GM19043 (cell line): ENCODE data around the gene C1orf167.

ENCODE experiments used
- ATAC-seq: cut with Tn5 transposase; IDR thresholded peaks from one replicate; pipeline ENCODE4 v1.9.1; 2021; ENCODE audit warnings: low read depth; ENCODE audit not compliant: unreplicated experiment

C1orf167 gene

GRCh38 chr1:11759791-11760190 is 2.2 kb upstream of the C1orf167 start:
- ATAC-seq: no peak

GRCh38 chr1:11761285-11761684 is 708 bp upstream of the C1orf167 start:
- no peak for ATAC-seq

- ATAC-seq: no peak
Measured at GRCh38 chr1:11764115-11764514, 2.1 kb downstream of the C1orf167 start.

GRCh38 chr1:11764519-11764918 is 2.5 kb downstream of the C1orf167 start:
- no peak for ATAC-seq

GRCh38 chr1:11765661-11766428 is 3.9 kb downstream of the C1orf167 start:
- ATAC-seq: no peak

GRCh38 chr1:11766429-11766776 is 4.4 kb downstream of the C1orf167 start:
- no peak for ATAC-seq

GRCh38 chr1:11767922-11768704 is 6.1 kb downstream of the C1orf167 start:
- no peak for ATAC-seq

- ATAC-seq: no peak
Measured at GRCh38 chr1:11768821-11769220, 6.8 kb downstream of the C1orf167 start.

- no peak for ATAC-seq
Measured at GRCh38 chr1:11769274-11769673, 7.3 kb downstream of the C1orf167 start.

- ATAC-seq: no peak
Measured at GRCh38 chr1:11770011-11770410, 8.0 kb downstream of the C1orf167 start.

- no peak for ATAC-seq
Measured at GRCh38 chr1:11771481-11772043, 9.6 kb downstream of the C1orf167 start.

- no peak for ATAC-seq
Measured at GRCh38 chr1:11772458-11772857, 10.5 kb downstream of the C1orf167 start.

- ATAC-seq: no peak
Measured at GRCh38 chr1:11774753-11775152, 12.8 kb downstream of the C1orf167 start.

- no peak for ATAC-seq
Measured at GRCh38 chr1:11777658-11778322, 15.8 kb downstream of the C1orf167 start.

GRCh38 chr1:11778336-11778735 is 16.3 kb downstream of the C1orf167 start:
- no peak for ATAC-seq

GRCh38 chr1:11778844-11779623 is 17.0 kb downstream of the C1orf167 start:
- ATAC-seq: no peak

- no peak for ATAC-seq
Measured at GRCh38 chr1:11779715-11780379, 17.9 kb downstream of the C1orf167 start.

- no peak for ATAC-seq
Measured at GRCh38 chr1:11780380-11781147, 18.6 kb downstream of the C1orf167 start.

- no peak for ATAC-seq
Measured at GRCh38 chr1:11781297-11781696, 19.3 kb downstream of the C1orf167 start.
